ENCODE measurements around the gene WDR33.

DNA sequence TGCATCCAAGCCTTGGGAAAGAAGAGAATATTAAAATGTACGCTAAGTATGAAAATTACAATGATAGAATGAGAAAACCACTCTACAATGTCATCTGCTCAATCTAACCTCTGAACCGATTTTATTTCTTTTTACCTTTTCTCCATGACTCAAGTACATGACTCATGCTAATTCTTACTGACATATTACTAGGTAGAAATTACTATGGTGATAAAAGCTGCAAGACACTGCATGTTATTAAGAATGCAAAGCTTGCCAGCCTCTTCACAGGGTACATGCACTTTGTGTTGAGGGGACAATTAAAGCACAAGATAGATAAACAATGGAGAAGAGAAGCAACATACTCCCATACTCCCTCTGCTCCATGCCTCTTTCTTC, 89.0 kb downstream of the WDR33 start:
- TF ChIP-seq, protein P1, sequence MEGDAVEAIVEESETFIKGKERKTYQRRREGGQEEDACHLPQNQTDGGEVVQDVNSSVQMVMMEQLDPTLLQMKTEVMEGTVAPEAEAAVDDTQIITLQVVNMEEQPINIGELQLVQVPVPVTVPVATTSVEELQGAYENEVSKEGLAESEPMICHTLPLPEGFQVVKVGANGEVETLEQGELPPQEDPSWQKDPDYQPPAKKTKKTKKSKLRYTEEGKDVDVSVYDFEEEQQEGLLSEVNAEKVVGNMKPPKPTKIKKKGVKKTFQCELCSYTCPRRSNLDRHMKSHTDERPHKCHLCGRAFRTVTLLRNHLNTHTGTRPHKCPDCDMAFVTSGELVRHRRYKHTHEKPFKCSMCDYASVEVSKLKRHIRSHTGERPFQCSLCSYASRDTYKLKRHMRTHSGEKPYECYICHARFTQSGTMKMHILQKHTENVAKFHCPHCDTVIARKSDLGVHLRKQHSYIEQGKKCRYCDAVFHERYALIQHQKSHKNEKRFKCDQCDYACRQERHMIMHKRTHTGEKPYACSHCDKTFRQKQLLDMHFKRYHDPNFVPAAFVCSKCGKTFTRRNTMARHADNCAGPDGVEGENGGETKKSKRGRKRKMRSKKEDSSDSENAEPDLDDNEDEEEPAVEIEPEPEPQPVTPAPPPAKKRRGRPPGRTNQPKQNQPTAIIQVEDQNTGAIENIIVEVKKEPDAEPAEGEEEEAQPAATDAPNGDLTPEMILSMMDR (IDR thresholded peaks at IDR 0.05), result no peak
- TF ChIP-seq POLR2A (IDR thresholded peaks at IDR 0.05), result no peak
